Measurements from ENCODE around the gene C1orf56. TPM values are rescaled to one million over a fixed set of nuclear protein-coding genes. Genes with fewer than 3 reads are reported as not detected.

Gene C1orf56
- polyA plus RNA-seq, 1 of the 3 experiments (the other 2 are of a cell fraction) = 5.5 TPM

- Histone ChIP-seq H3K27ac (ENCODE audit: low read depth in 2 of 2, low read length in 1 of 2) (peak overlapping the region; percentile 86 to 93), H3K36me3 (replicated peaks in 1 of 2; ENCODE audit: control insufficient read depth in 1 of 2, insufficient read depth in 2 of 2, low read length in 1 of 2) (peaks cover 0 to 2% of the 10 kb centered on the region in 2 experiments), H3K4me1 (ENCODE audit: control insufficient read depth in 1 of 2, insufficient read depth in 2 of 2, low read depth in 1 of 2, low read length in 1 of 2) (peaks cover 5 to 30% of the 10 kb centered on the region in 2 experiments; a peak in 2 of 4 replicates), H3K4me2 (peak overlapping the region; percentile 87), H3F3A (replicated peaks; ENCODE audit: insufficient read depth) (peaks cover 15% of the 10 kb centered on the region), H3K79me2 (ENCODE audit: insufficient read depth) (peaks cover 24% of the 10 kb centered on the region; the same call in 1 of the 2 replicates), H4K20me1 (ENCODE audit: insufficient read depth) (no peaks in the 10 kb centered on the region), H2AFZ (ENCODE audit: low read depth) (peak overlapping the region; percentile 75), H3K4me3 (ENCODE audit: low read depth in 2 of 2, low read length in 1 of 2) (peak overlapping the region; percentile 56 to 62), H3K9me2 (no peaks in the 10 kb centered on the region), H3K9ac (peak overlapping the region; percentile 69), H3K27me3 (ENCODE audit: insufficient read depth) (no peaks in the 10 kb centered on the region), H3K9me3 (no peaks in the 10 kb centered on the region)
- CTCF ChIA-PET = interaction anchor here (0.8 to 15.9 kb wide), 21 partner anchors 10 to 543 kb away, joined by 3 to 371 read pairs (median 5); partner anchors contain the start of genes ANXA9, CDC42SE1, CERS2 and MLLT11
- TF ChIP-seq TEAD4 (IDR thresholded peaks at IDR 0.05; ENCODE audit: borderline replicate concordance, insufficient read depth) (no peak), EP300 (IDR thresholded peaks at IDR 0.05; ENCODE audit: borderline replicate concordance in 1 of 2, low read depth in 1 of 2, low read length in 1 of 2) (no peak), GATA2 (CRISPR knock-in tag; IDR thresholded peaks at IDR 0.05) (no peak), JUND (IDR thresholded peaks at IDR 0.05) (no peak)
- POLR2A ChIA-PET = interaction anchor here (0.5 to 1.8 kb wide), 9 partner anchors 11 to 694 kb away, joined by 3 to 10 read pairs (median 5); partner anchors contain the start of genes ANXA9, C1orf56, CDC42SE1 and CERS2
- no peak for DNase-seq
- 78% methylated on average over 4 of the region's 4 CpGs for WGBS (ENCODE audit: low lambda C conversion rate)
Measured at GRCh38 chr1:151005729-151006319, 41.7 kb upstream of the C1orf56 start.

DNA sequence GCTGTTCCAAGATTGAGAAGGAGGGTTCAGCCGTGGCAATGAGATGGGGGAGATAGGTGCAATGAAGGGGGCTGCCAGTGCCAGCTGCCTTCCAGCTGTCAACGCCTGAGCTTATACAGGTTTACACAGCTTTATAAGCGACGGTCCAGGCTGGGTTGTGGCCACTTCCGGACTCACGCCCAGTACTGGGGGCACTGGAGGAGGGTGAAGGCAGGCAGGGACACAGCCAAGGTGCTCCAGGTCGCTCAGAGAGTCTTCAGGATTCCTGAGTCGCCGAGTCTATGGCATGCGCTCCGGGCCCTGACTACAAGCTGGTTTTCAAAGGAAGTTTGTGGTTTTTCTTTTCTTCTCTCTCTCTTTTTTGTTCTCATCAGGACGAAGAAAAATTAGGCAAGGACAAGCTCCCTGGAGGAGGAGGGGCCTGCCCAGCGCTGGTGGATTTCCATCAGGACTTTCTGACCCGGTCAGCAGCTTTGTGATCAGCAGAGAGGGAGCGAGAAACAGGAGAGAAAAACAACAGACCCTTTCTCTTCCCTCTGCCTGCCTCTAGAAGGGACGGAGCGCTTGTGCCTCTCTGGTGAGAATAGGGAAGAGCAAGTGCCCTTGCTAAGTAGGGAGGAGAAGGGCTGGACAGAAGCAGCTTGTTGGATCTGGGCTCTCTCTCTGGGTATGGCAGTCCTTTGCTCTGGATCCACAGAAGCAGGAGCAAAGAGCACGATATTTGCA lies 41.1 kb upstream of the C1orf56 start, which contains the start of gene MINDY1:
Gene MINDY1 (minus strand): TSS at position 576 of the 726 bp plus-strand sequence. CDS start 4,285 bp downstream, outside the sequence.
- peak within 1 kb of the TSS; percentile 56 to 62 for H3K4me3 ChIP-seq (ENCODE audit: low read depth in 2 of 2, low read length in 1 of 2)
- peak within 1 kb of the TSS; percentile 86 to 93 for H3K27ac ChIP-seq (ENCODE audit: low read depth in 2 of 2, low read length in 1 of 2)
- H2AFZ ChIP-seq (ENCODE audit: low read depth) = peak within 1 kb of the TSS; percentile 81
- peak within 1 kb of the TSS; percentile 69 for H3K9ac ChIP-seq
- peaks cover 15% of the 10 kb centered on the region for H3F3A ChIP-seq (replicated peaks; ENCODE audit: insufficient read depth)
- peak; percentile 82 for DNase-seq
- peaks cover 24% of the 10 kb centered on the region; the same call in 1 of the 2 replicates for H3K79me2 ChIP-seq (ENCODE audit: insufficient read depth)
- no peaks in the 10 kb centered on the region for H3K9me3 ChIP-seq
- WGBS (ENCODE audit: low lambda C conversion rate) = 2% methylated on average over 12 of the region's 18 CpGs
- ChIA-PET CTCF (interaction anchor here (0.7 to 15.9 kb wide), 23 partner anchors 11 to 543 kb away, joined by 3 to 371 read pairs (median 4); partner anchors contain the start of genes ANXA9, CDC42SE1, CERS2 and ENSA), POLR2A (interaction anchor here (0.5 to 1.8 kb wide), 9 partner anchors 12 to 695 kb away, joined by 3 to 10 read pairs (median 5); partner anchors contain the start of genes ANXA9, C1orf56, CDC42SE1 and CERS2)
- no peaks in the 10 kb centered on the region for H4K20me1 ChIP-seq (ENCODE audit: insufficient read depth)
- H3K4me1 ChIP-seq (ENCODE audit: control insufficient read depth in 1 of 2, insufficient read depth in 2 of 2, low read depth in 1 of 2, low read length in 1 of 2) = peaks cover 6 to 30% of the 10 kb centered on the region in 2 experiments; a peak in 2 of 4 replicates
- no peaks in the 10 kb centered on the region for H3K9me2 ChIP-seq
- no peaks in the 10 kb centered on the region for H3K27me3 ChIP-seq (ENCODE audit: insufficient read depth)
- peaks cover 0 to 2% of the 10 kb centered on the region in 2 experiments for H3K36me3 ChIP-seq (replicated peaks in 1 of 2; ENCODE audit: control insufficient read depth in 1 of 2, insufficient read depth in 2 of 2, low read length in 1 of 2)
- peak within 1 kb of the TSS; percentile 87 for H3K4me2 ChIP-seq
- 0 out of 2 replicates have a peak, but pooled peaks have one; percentile 8 for TF ChIP-seq GABPA (IDR thresholded peaks at IDR 0.05; ENCODE audit: low read depth)
- TF ChIP-seq RCOR1 (IDR thresholded peaks at IDR 0.05; ENCODE audit: low read length) = 0 out of 2 replicates have a peak, but pooled peaks have one; percentile 52
- no peak for TF ChIP-seq EP300 (IDR thresholded peaks at IDR 0.05; ENCODE audit: borderline replicate concordance in 1 of 2, low read depth in 1 of 2, low read length in 1 of 2)
- TF ChIP-seq ELF1 (IDR thresholded peaks at IDR 0.05) = peak; percentile 40
- TF ChIP-seq RAD21 (IDR thresholded peaks at IDR 0.05; ENCODE audit: low read length) = peak; percentile 64
- peak; percentile 68; the same call in 1 of the 2 replicates for TF ChIP-seq POLR2AphosphoS5 (IDR thresholded peaks at IDR 0.05; ENCODE audit: low read depth, low read length)
- no peak for TF ChIP-seq NRF1 (IDR thresholded peaks at IDR 0.05; ENCODE audit: low read depth, low read length)
- no peak for TF ChIP-seq TEAD4 (IDR thresholded peaks at IDR 0.05; ENCODE audit: borderline replicate concordance, insufficient read depth)
- no peak for TF ChIP-seq USF1 (IDR thresholded peaks at IDR 0.05; ENCODE audit: borderline replicate concordance, low read depth)
- TF ChIP-seq IRF3 (IDR thresholded peaks at IDR 0.05; ENCODE audit: low read depth, low read length) = no peak
- peak; percentile 82 for TF ChIP-seq REST (IDR thresholded peaks at IDR 0.05; ENCODE audit: low read depth, low read length)
- TF ChIP-seq TCF12 (IDR thresholded peaks at IDR 0.05) = no peak
- peak; percentile 57; the same call in 1 of the 2 replicates for TF ChIP-seq MXI1 (IDR thresholded peaks at IDR 0.05; ENCODE audit: low read depth, low read length)
- TF ChIP-seq YY1 (IDR thresholded peaks at IDR 0.05; ENCODE audit: low read depth) = no peak
- TF ChIP-seq, protein P1, sequence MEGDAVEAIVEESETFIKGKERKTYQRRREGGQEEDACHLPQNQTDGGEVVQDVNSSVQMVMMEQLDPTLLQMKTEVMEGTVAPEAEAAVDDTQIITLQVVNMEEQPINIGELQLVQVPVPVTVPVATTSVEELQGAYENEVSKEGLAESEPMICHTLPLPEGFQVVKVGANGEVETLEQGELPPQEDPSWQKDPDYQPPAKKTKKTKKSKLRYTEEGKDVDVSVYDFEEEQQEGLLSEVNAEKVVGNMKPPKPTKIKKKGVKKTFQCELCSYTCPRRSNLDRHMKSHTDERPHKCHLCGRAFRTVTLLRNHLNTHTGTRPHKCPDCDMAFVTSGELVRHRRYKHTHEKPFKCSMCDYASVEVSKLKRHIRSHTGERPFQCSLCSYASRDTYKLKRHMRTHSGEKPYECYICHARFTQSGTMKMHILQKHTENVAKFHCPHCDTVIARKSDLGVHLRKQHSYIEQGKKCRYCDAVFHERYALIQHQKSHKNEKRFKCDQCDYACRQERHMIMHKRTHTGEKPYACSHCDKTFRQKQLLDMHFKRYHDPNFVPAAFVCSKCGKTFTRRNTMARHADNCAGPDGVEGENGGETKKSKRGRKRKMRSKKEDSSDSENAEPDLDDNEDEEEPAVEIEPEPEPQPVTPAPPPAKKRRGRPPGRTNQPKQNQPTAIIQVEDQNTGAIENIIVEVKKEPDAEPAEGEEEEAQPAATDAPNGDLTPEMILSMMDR (IDR thresholded peaks at IDR 0.05) = peak; percentile 61

All from SK-N-SH (cell line).